Measurements from ENCODE around the gene STX3. TPM values are rescaled to one million over a fixed set of nuclear protein-coding genes. Genes with fewer than 3 reads are reported as not detected.

STX3 gene
- total RNA-seq, 1 experiment from 2014 or later: 20.4 TPM

DNA sequence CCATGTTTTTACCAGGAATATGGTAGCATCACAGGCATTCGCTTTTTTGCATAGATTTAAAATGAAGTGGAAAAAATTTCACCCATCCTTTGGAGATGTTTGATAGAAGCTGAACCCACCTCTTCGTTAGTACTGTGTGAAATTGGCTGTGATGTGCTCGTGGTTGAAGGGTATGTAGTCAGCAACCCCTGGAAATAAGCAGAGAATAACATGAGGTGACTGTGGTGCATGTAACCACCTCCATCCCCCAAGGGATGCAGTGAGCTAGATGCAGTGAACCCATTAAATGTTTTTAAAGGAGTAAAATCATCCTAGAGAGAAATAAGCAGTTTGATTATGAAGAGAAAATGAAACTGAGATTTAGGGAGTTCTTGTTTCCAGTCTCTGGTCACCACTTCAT is 74.2 kb downstream of the STX3 start (continued):
- TF ChIP-seq FOSL1 (IDR thresholded peaks at IDR 0.05; ENCODE audit: low read depth): no peak
- TF ChIP-seq SP1 (IDR thresholded peaks at IDR 0.05; ENCODE audit: low read depth): no peak
- no peak for TF ChIP-seq POLR2A (IDR thresholded peaks at IDR 0.05; ENCODE audit: borderline replicate concordance, extremely low read depth, insufficient read depth, insufficient read length)
- TF ChIP-seq, protein P1, sequence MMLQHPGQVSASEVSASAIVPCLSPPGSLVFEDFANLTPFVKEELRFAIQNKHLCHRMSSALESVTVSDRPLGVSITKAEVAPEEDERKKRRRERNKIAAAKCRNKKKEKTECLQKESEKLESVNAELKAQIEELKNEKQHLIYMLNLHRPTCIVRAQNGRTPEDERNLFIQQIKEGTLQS (IDR thresholded peaks at IDR 0.05): no peak
- TF ChIP-seq, protein P2, sequence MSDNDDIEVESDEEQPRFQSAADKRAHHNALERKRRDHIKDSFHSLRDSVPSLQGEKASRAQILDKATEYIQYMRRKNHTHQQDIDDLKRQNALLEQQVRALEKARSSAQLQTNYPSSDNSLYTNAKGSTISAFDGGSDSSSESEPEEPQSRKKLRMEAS (IDR thresholded peaks at IDR 0.05): no peak
- no peak for TF ChIP-seq ZFX (IDR thresholded peaks at IDR 0.05)
- no peak for TF ChIP-seq CEBPB (IDR thresholded peaks at IDR 0.05; ENCODE audit: low read depth)
- TF ChIP-seq EZH2phosphoT487 (IDR thresholded peaks at IDR 0.05; ENCODE audit: borderline replicate concordance): no peak
- TF ChIP-seq EGR1 (IDR thresholded peaks at IDR 0.05; ENCODE audit: low read depth): no peak
- no peak for TF ChIP-seq RAD21 (IDR thresholded peaks at IDR 0.05; ENCODE audit: low read depth)
- no peak for TF ChIP-seq YY1 (IDR thresholded peaks at IDR 0.05; ENCODE audit: extremely low read depth, insufficient replicate concordance, low read depth, low read length)
- TF ChIP-seq, protein P3, sequence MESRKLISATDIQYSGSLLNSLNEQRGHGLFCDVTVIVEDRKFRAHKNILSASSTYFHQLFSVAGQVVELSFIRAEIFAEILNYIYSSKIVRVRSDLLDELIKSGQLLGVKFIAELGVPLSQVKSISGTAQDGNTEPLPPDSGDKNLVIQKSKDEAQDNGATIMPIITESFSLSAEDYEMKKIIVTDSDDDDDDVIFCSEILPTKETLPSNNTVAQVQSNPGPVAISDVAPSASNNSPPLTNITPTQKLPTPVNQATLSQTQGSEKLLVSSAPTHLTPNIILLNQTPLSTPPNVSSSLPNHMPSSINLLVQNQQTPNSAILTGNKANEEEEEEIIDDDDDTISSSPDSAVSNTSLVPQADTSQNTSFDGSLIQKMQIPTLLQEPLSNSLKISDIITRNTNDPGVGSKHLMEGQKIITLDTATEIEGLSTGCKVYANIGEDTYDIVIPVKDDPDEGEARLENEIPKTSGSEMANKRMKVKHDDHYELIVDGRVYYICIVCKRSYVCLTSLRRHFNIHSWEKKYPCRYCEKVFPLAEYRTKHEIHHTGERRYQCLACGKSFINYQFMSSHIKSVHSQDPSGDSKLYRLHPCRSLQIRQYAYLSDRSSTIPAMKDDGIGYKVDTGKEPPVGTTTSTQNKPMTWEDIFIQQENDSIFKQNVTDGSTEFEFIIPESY (IDR thresholded peaks at IDR 0.05; ENCODE audit: extremely low read depth, insufficient replicate concordance, low read length): no peak
- no peak for TF ChIP-seq CBX3 (IDR thresholded peaks at IDR 0.05; ENCODE audit: low read depth)

DNA sequence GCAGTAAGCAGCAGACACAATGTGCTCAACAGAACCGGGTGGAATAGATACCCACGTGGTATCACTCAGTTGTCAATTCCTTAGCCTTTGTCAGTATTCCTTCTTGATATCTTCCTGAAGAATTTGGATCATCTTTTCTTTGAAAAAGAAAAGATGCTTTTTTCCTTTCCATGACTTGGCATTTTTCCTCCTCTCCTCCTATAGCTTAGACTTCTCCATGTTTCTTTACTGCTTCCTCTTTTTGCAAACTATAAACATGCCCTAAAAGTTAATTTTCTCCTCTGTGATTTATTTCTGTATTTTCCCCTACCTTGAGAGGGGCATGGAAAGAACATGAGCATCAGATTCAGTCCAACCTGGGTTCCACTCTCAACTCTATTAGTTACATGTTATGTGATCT is 78.4 kb downstream of the STX3 start:
- Histone ChIP-seq H3K4me1 (ENCODE audit: control insufficient read depth in 1 of 2, insufficient read depth in 2 of 2, low read length in 2 of 2) (no peaks in the 10 kb centered on the region), H3K4me3 (replicated peaks in 1 of 2; ENCODE audit: low read depth in 1 of 2, low read length in 2 of 2) (no peak overlapping the region), H3K27me3 (ENCODE audit: insufficient read depth, low read length) (no peaks in the 10 kb centered on the region), H3K79me2 (ENCODE audit: insufficient read depth, low read length) (no peaks in the 10 kb centered on the region), H4K20me1 (ENCODE audit: insufficient read depth) (no peaks in the 10 kb centered on the region), H3K9me2 (ENCODE audit: insufficient read depth) (0 out of 2 replicates have a peak, but pooled peaks cover 4% of the 10 kb centered on the region), H3K9me3 (ENCODE audit: control insufficient read depth in 1 of 2, insufficient read depth in 1 of 2, low read depth in 1 of 2, low read length in 2 of 2) (no peaks in the 10 kb centered on the region), H3K9ac (ENCODE audit: low read length) (no peak overlapping the region), H3K4me2 (ENCODE audit: low read length) (no peak overlapping the region), H2AFZ (ENCODE audit: low read depth, low read length, poor library complexity, severe bottlenecking) (no peak overlapping the region), H3K27ac (ENCODE audit: low read depth, low read length) (no peak overlapping the region), H3K36me3 (ENCODE audit: control insufficient read depth in 1 of 2, insufficient read depth in 2 of 2, low read length in 2 of 2) (no peaks in the 10 kb centered on the region)
- POLR2A ChIA-PET: no interaction called here
- BruUV-seq (replicated peaks): no TSS peak
- intact Hi-C loops (cut with micrococcal nuclease): no loop called here
- RAD21 ChIA-PET (ENCODE audit: low non-redundant PET in 1 of 2, low total read pairs in 2 of 2, uncharacterized antibody in 2 of 2, unreplicated experiment in 2 of 2): no interaction called here
- CTCF ChIA-PET: no interaction called here
- DNase-seq (ENCODE audit: low read depth, low spot score) (no peak), ATAC-seq (no peak)
- TF ChIP-seq, protein P4, sequence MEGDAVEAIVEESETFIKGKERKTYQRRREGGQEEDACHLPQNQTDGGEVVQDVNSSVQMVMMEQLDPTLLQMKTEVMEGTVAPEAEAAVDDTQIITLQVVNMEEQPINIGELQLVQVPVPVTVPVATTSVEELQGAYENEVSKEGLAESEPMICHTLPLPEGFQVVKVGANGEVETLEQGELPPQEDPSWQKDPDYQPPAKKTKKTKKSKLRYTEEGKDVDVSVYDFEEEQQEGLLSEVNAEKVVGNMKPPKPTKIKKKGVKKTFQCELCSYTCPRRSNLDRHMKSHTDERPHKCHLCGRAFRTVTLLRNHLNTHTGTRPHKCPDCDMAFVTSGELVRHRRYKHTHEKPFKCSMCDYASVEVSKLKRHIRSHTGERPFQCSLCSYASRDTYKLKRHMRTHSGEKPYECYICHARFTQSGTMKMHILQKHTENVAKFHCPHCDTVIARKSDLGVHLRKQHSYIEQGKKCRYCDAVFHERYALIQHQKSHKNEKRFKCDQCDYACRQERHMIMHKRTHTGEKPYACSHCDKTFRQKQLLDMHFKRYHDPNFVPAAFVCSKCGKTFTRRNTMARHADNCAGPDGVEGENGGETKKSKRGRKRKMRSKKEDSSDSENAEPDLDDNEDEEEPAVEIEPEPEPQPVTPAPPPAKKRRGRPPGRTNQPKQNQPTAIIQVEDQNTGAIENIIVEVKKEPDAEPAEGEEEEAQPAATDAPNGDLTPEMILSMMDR (IDR thresholded peaks at IDR 0.05 in 2 of 3, conservative IDR thresholded peaks at IDR 0.05 in 1 of 3; ENCODE audit: borderline replicate concordance in 1 of 3, insufficient read depth in 1 of 3, low read depth in 2 of 3, low read length in 2 of 3): no peak
- no peak for TF ChIP-seq EZH2phosphoT487 (IDR thresholded peaks at IDR 0.05; ENCODE audit: borderline replicate concordance)
- TF ChIP-seq FOSL1 (IDR thresholded peaks at IDR 0.05; ENCODE audit: low read depth): no peak
- TF ChIP-seq ELF1 (IDR thresholded peaks at IDR 0.05; ENCODE audit: borderline replicate concordance, low read depth): no peak
- no peak for TF ChIP-seq CBX3 (IDR thresholded peaks at IDR 0.05; ENCODE audit: low read depth)
- TF ChIP-seq, protein P3 (IDR thresholded peaks at IDR 0.05; ENCODE audit: extremely low read depth, insufficient replicate concordance, low read length): no peak
